ENCODE data around the gene SPN. TPM values are rescaled to one million over a fixed set of nuclear protein-coding genes. Genes with fewer than 3 reads are reported as not detected.
"Not testable (repeated sequence)": the region's sequence is repeated elsewhere in the genome, so short reads cannot be mapped to it uniquely, and the experiment has no call there.

Gene SPN
- total RNA-seq, 1 donor from 2014 or later = not detected

DNA sequence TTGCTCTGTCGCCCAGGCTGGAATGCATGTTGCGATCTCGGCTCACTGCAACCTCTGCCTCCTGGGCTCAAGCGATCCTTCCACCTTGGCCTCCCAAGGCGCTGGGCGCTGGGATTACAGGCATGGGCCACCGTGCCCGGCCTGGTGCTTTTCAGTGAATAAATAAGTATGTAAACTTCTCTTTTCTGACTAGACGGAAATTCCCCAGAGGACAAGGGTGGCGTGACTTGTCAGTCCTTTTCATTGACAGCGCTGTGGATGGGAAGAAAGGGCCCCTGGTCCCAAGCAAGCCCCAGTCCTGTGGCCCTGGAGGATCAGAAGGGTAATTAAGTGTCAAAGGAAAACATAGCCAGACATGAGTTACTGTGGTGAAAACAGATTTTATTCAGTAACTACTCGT lies 9.6 kb upstream of the SPN start:
- Histone ChIP-seq H3K36me3 (ENCODE audit: control insufficient read depth, insufficient read depth, low read length) (no peaks in the 10 kb centered on the region), H3K27me3 (ENCODE audit: control insufficient read depth, insufficient read depth, low read length) (no peaks in the 10 kb centered on the region), H3K4me3 (ENCODE audit: low read depth, low read length) (no peak overlapping the region)
- DNase-seq (ENCODE audit: low read depth) (no peak), FAIRE-seq (no peak)
- TF ChIP-seq, protein P1, sequence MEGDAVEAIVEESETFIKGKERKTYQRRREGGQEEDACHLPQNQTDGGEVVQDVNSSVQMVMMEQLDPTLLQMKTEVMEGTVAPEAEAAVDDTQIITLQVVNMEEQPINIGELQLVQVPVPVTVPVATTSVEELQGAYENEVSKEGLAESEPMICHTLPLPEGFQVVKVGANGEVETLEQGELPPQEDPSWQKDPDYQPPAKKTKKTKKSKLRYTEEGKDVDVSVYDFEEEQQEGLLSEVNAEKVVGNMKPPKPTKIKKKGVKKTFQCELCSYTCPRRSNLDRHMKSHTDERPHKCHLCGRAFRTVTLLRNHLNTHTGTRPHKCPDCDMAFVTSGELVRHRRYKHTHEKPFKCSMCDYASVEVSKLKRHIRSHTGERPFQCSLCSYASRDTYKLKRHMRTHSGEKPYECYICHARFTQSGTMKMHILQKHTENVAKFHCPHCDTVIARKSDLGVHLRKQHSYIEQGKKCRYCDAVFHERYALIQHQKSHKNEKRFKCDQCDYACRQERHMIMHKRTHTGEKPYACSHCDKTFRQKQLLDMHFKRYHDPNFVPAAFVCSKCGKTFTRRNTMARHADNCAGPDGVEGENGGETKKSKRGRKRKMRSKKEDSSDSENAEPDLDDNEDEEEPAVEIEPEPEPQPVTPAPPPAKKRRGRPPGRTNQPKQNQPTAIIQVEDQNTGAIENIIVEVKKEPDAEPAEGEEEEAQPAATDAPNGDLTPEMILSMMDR (IDR thresholded peaks at IDR 0.05; ENCODE audit: insufficient read depth, low read length, severe bottlenecking) = no peak

DNA sequence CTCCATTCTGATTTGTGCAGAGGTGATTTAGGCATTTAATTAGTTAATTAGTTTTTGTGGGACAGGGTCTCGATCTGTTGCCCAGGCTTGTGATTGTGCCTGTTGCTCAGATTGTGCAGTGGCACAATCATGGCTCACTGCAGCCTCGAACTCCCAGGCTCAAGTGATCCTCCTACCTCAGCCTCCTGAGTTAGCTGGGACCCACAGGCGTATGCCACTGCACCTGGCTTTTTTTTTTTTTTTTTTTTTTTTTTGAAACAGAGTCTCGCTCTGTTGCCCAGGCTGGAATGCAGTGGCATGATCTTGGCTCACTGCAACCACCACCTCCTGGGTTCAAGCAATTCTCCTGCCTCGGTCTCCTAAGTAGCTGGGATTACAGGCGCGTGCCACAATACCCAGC lies 9.2 kb upstream of the SPN start:
- H3K36me3 ChIP-seq (ENCODE audit: control insufficient read depth, insufficient read depth, low read length); FAIRE-seq; H3K4me3 ChIP-seq (ENCODE audit: low read depth, low read length); H3K27me3 ChIP-seq (ENCODE audit: control insufficient read depth, insufficient read depth, low read length); DNase-seq (ENCODE audit: low read depth): not testable (repeated sequence)

DNA sequence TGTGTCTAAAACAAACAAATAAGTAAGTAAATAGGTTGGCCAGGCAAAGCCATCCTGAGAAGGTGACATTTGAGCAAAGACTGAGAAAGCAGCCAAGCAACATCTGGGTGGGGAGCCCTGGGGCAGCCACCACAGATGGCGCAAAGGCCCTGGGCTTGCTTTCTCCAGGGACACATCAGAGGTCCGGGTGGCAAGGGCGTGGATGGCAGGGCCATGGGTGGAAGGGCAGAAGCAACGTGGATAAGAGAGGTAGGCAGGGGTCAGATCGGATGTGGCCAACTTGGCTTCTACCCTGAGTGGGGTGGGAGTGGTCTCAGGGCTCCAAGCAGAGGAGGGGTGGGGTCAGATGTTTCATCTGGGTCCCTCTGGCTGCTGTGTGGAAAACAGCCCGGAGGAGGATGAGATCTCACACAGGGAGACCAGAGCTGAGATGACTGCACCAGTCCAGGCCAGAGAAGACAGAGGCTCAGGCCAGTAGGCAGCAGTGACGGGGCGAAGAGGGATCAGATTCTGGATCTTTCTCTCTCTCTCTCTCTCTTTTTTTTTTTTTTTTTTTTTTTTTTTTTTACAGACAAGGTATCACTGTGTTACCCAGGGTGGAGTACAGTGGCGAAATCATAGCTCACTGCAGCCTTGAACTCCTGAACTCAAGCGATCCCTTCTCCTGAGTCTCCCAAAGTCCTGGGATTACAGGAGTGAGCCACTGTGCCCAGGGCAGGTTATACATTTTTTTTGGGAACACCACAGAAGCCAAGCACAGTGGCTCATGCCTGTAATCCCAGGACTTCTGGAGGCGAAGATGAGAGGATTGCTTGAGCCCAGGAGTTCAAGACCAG lies 6.1 kb upstream of the SPN start:
- FAIRE-seq = no peak
- no peaks in the 10 kb centered on the region for H3K27me3 ChIP-seq (ENCODE audit: control insufficient read depth, insufficient read depth, low read length)
- no peak for DNase-seq (ENCODE audit: low read depth)
- H3K36me3 ChIP-seq (ENCODE audit: control insufficient read depth, insufficient read depth, low read length) = no peaks in the 10 kb centered on the region
- no peak overlapping the region for H3K4me3 ChIP-seq (ENCODE audit: low read depth, low read length)
- TF ChIP-seq, protein P1 (IDR thresholded peaks at IDR 0.05; ENCODE audit: insufficient read depth, low read length, severe bottlenecking) = no peak

DNA sequence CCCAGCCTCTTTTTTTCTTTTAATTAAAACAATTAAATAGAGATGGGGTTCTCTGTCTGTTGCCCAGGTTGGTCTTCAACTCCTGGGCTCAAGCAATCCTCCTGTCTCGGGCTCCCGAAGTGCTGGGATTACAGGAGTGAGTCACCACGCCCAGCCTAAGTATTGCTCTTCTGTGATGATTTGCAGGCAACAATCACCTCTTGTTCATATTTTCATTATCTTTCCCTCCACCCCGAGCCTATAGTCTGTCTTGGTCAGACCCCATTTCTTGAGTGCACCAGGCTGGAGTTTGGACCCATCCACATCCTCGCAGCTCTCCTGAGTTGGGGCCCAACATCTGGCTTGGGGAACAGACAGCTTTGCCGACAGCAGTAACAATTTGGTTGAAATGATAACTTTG lies 4.3 kb upstream of the SPN start:
- FAIRE-seq = no peak
- no peak for DNase-seq (ENCODE audit: low read depth)
- TF ChIP-seq, protein P1 (IDR thresholded peaks at IDR 0.05; ENCODE audit: insufficient read depth, low read length, severe bottlenecking) = no peak

DNA sequence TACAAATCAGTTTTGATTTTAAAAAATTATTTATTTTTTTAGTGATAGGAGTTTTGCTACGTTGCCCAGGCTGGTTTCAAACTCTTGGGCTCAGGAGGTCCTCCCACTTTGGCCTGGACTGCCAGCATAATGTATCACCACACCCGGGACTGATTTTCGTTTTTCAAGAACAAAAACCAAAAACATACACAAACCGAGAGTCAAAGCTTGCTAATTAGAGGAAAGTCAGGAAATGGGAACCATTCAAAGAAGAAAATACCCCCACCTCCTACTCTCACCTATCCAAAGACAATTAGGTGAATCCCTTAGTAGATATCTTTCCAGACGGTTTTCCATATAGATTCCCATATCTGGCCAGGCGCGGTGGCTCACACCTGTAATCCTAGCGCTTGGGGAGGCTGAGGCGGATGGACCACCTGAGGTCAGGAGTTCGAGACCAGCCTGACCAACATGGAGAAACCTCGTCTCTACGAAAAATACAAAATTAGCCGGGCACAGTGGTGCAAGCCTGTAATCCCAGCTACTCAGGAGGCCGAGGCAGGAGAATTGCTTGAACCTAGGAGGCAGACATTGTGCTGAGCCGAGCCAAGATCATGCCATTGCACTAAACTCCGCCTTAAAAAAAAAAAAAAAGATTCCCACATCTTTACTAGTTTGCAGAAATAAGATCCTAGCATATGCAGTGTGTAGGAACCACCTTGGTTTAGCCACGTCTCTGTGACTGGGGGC lies 883 bp upstream of the SPN start:
- FAIRE-seq (no peak), DNase-seq (ENCODE audit: low read depth) (no peak)
- TF ChIP-seq, protein P1 (IDR thresholded peaks at IDR 0.05; ENCODE audit: insufficient read depth, low read length, severe bottlenecking) = no peak
- Histone ChIP-seq H3K27me3 (ENCODE audit: control insufficient read depth, insufficient read depth, low read length) (peaks cover 2% of the 10 kb centered on the region), H3K4me3 (ENCODE audit: low read depth, low read length) (no peak overlapping the region), H3K36me3 (ENCODE audit: control insufficient read depth, insufficient read depth, low read length) (no peaks in the 10 kb centered on the region)

More for the DNA sequence above, 4.3 kb upstream of the SPN start:
- Histone ChIP-seq H3K36me3 (ENCODE audit: control insufficient read depth, insufficient read depth, low read length) (no peaks in the 10 kb centered on the region), H3K27me3 (ENCODE audit: control insufficient read depth, insufficient read depth, low read length) (no peaks in the 10 kb centered on the region), H3K4me3 (ENCODE audit: low read depth, low read length) (no peak overlapping the region)

DNA sequence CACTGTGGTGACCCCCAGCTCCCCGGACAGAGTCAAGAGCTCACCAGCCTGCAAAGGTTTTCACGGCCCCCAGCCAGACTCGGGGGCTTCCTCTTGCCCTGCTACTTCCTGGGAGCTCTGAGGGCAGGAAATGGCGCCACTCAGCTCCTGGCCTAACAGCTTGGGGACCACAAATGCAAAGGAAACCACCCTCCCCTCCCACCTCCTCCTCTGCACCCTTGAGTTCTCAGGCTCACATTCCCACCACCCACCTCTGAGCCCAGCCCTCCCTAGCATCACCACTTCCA lies 375 bp upstream of the SPN start:
- DNase-seq (ENCODE audit: low read depth) (no peak), FAIRE-seq (no peak)
- H3K36me3 ChIP-seq (ENCODE audit: control insufficient read depth, insufficient read depth, low read length) = no peaks in the 10 kb centered on the region
- H3K27me3 ChIP-seq (ENCODE audit: control insufficient read depth, insufficient read depth, low read length) = peaks cover 2% of the 10 kb centered on the region
- no peak overlapping the region for H3K4me3 ChIP-seq (ENCODE audit: low read depth, low read length)
- TF ChIP-seq, protein P1 (IDR thresholded peaks at IDR 0.05; ENCODE audit: insufficient read depth, low read length, severe bottlenecking) = no peak
